Epithelial cell of proximal tubule (primary cell): ENCODE results near the gene ZNRF4. TPM values are rescaled to one million over a fixed set of nuclear protein-coding genes. Genes with fewer than 3 reads are reported as not detected.

Experiments
- DNase-seq: peaks from one replicate; pipeline ENCODE4 v3.0.0-alpha.2; 2011; ENCODE audit warnings: low read depth
- H3K4me3 ChIP-seq: 2 replicates; pipeline ENCODE4 v1.5.1; 2011; ENCODE audit warnings: low read depth, mild to moderate bottlenecking, low read length
- CTCF ChIP-seq: conservative IDR thresholded peaks from 2 replicates; pipeline ENCODE4 v1.5.1; 2012; ENCODE audit warnings: low read depth, mild to moderate bottlenecking, low read length
- total RNA-seq: library from RNA; depleted of rRNA; stranded (reverse); fragments of >200 nt; gene quantifications from 2 replicates; pipeline ENCODE4 v1.2.3, GENCODE V29; 2015

The ZNRF4 gene
- total RNA-seq, 1 donor from 2014 or later: not detected

GRCh38 chr19:5451494-5451893, 3.7 kb upstream of the ZNRF4 start:
- H3K4me3 ChIP-seq: no peak overlapping the region
- DNase-seq: no peak
- TF ChIP-seq CTCF: no peak

- TF ChIP-seq CTCF: no peak
- H3K4me3 ChIP-seq: no peak overlapping the region
- no peak for DNase-seq
Observed at GRCh38 chr19:5452594-5453565, 2.3 kb upstream of the ZNRF4 start.

- TF ChIP-seq CTCF: no peak
- H3K4me3 ChIP-seq: no peak overlapping the region
- no peak for DNase-seq
Observed at GRCh38 chr19:5454743-5455142, 474 bp upstream of the ZNRF4 start.

- H3K4me3 ChIP-seq: no peak overlapping the region
- TF ChIP-seq CTCF: no peak
- DNase-seq: no peak
Observed at GRCh38 chr19:5456130-5456840, 1.1 kb downstream of the ZNRF4 start.

- H3K4me3 ChIP-seq: no peak overlapping the region
- TF ChIP-seq CTCF: no peak
- no peak for DNase-seq
Observed at GRCh38 chr19:5456841-5457200, 1.6 kb downstream of the ZNRF4 start.

GRCh38 chr19:5457709-5458108, 2.5 kb downstream of the ZNRF4 start:
- no peak overlapping the region for H3K4me3 ChIP-seq
- DNase-seq: no peak
- no peak for TF ChIP-seq CTCF
